Measurements from ENCODE around the gene PPP1R12C.
"Not testable (repeated sequence)": the region's sequence is repeated elsewhere in the genome, so short reads cannot be mapped to it uniquely, and the experiment has no call there.

PPP1R12C gene

GRCh38 chr19:55157064-55157908, 39.8 kb upstream of the PPP1R12C start, which contains the start of gene TNNI3:
Gene TNNI3 (minus strand): TSS chr19:55157732. CDS start chr19:55157589, 143 bp downstream.
- no peak within 1 kb of the TSS for H3K9ac ChIP-seq (ENCODE audit: low read depth in 1 of 2, low read length in 2 of 2)
- no peak within 1 kb of the TSS for H3K27ac ChIP-seq (ENCODE audit: low read depth in 2 of 2, low read length in 2 of 2)
- no peak within 1 kb of the TSS for H3K4me3 ChIP-seq (ENCODE audit: low read length in 2 of 2)
- H3K36me3 ChIP-seq (ENCODE audit: control insufficient read depth in 2 of 2, insufficient read depth in 2 of 2, low read length in 2 of 2): no peaks in the 10 kb centered on the region
- H3K27me3 ChIP-seq (ENCODE audit: control insufficient read depth in 2 of 2, insufficient read depth in 2 of 2, low read length in 2 of 2): peaks cover 6 to 13% of the 10 kb centered on the region in 2 donors
- peaks cover 3% of the 10 kb centered on the region in 2 donors for H3K4me1 ChIP-seq (ENCODE audit: control insufficient read depth in 2 of 2, insufficient read depth in 2 of 2, low read length in 2 of 2)
- H3K9me3 ChIP-seq (ENCODE audit: control insufficient read depth in 2 of 2, low read length in 2 of 2): no peaks in the 10 kb centered on the region

- H3K9ac ChIP-seq (ENCODE audit: low read depth in 1 of 2, low read length in 2 of 2): no peak overlapping the region
- H3K27me3 ChIP-seq (ENCODE audit: control insufficient read depth in 2 of 2, insufficient read depth in 2 of 2, low read length in 2 of 2): peaks cover 6% of the 10 kb centered on the region in 2 donors
- no peaks in the 10 kb centered on the region for H3K9me3 ChIP-seq (ENCODE audit: control insufficient read depth in 2 of 2, low read length in 2 of 2)
- H3K27ac ChIP-seq (ENCODE audit: low read depth in 2 of 2, low read length in 2 of 2): no peak overlapping the region
- no peak overlapping the region for H3K4me3 ChIP-seq (ENCODE audit: low read length in 2 of 2)
- no peaks in the 10 kb centered on the region for H3K36me3 ChIP-seq (ENCODE audit: control insufficient read depth in 2 of 2, insufficient read depth in 2 of 2, low read length in 2 of 2)
- peaks cover 3% of the 10 kb centered on the region in 2 donors for H3K4me1 ChIP-seq (ENCODE audit: control insufficient read depth in 2 of 2, insufficient read depth in 2 of 2, low read length in 2 of 2)
Measured at GRCh38 chr19:55156202-55157063, 39.0 kb upstream of the PPP1R12C start.

- H3K9me3 ChIP-seq (ENCODE audit: control insufficient read depth in 2 of 2, low read length in 2 of 2); H3K9ac ChIP-seq (ENCODE audit: low read depth in 1 of 2, low read length in 2 of 2); H3K36me3 ChIP-seq (ENCODE audit: control insufficient read depth in 2 of 2, insufficient read depth in 2 of 2, low read length in 2 of 2); H3K4me1 ChIP-seq (ENCODE audit: control insufficient read depth in 2 of 2, insufficient read depth in 2 of 2, low read length in 2 of 2); H3K27me3 ChIP-seq (ENCODE audit: control insufficient read depth in 2 of 2, insufficient read depth in 2 of 2, low read length in 2 of 2); H3K4me3 ChIP-seq (ENCODE audit: low read length in 2 of 2); H3K27ac ChIP-seq (ENCODE audit: low read depth in 2 of 2, low read length in 2 of 2): not testable (repeated sequence)
Measured at GRCh38 chr19:55155784-55156183, 38.3 kb upstream of the PPP1R12C start.

GRCh38 chr19:55153652-55154264, 36.3 kb upstream of the PPP1R12C start:
- Histone ChIP-seq H3K4me1 (ENCODE audit: control insufficient read depth in 2 of 2, insufficient read depth in 2 of 2, low read length in 2 of 2) (peaks cover 3% of the 10 kb centered on the region in 2 donors), H3K27me3 (ENCODE audit: control insufficient read depth in 2 of 2, insufficient read depth in 2 of 2, low read length in 2 of 2) (peaks cover 8 to 9% of the 10 kb centered on the region in 2 donors), H3K36me3 (ENCODE audit: control insufficient read depth in 2 of 2, insufficient read depth in 2 of 2, low read length in 2 of 2) (no peaks in the 10 kb centered on the region), H3K9me3 (ENCODE audit: control insufficient read depth in 2 of 2, low read length in 2 of 2) (no peaks in the 10 kb centered on the region), H3K27ac (ENCODE audit: low read depth in 2 of 2, low read length in 2 of 2) (no peak overlapping the region), H3K4me3 (ENCODE audit: low read length in 2 of 2) (no peak overlapping the region), H3K9ac (ENCODE audit: low read depth in 1 of 2, low read length in 2 of 2) (no peak overlapping the region)

- Histone ChIP-seq H3K27me3 (ENCODE audit: control insufficient read depth in 2 of 2, insufficient read depth in 2 of 2, low read length in 2 of 2) (peaks cover 8 to 19% of the 10 kb centered on the region in 2 donors), H3K4me3 (ENCODE audit: low read length in 2 of 2) (no peak overlapping the region), H3K27ac (ENCODE audit: low read depth in 2 of 2, low read length in 2 of 2) (no peak overlapping the region), H3K9ac (ENCODE audit: low read depth in 1 of 2, low read length in 2 of 2) (no peak overlapping the region), H3K4me1 (ENCODE audit: control insufficient read depth in 2 of 2, insufficient read depth in 2 of 2, low read length in 2 of 2) (peaks cover 3% of the 10 kb centered on the region in 2 donors), H3K9me3 (ENCODE audit: control insufficient read depth in 2 of 2, low read length in 2 of 2) (no peaks in the 10 kb centered on the region), H3K36me3 (ENCODE audit: control insufficient read depth in 2 of 2, insufficient read depth in 2 of 2, low read length in 2 of 2) (no peaks in the 10 kb centered on the region)
Measured at GRCh38 chr19:55152017-55152416, 34.6 kb upstream of the PPP1R12C start.

GRCh38 chr19:55149078-55150003, 31.9 kb upstream of the PPP1R12C start, which contains the start of gene TNNT1:
Gene TNNT1 (minus strand): TSS chr19:55149206. CDS start chr19:55147157, 2,049 bp downstream.
- Histone ChIP-seq H3K27me3 (ENCODE audit: control insufficient read depth in 2 of 2, insufficient read depth in 2 of 2, low read length in 2 of 2) (peaks cover 10 to 23% of the 10 kb centered on the region in 2 donors), H3K9ac (ENCODE audit: low read depth in 1 of 2, low read length in 2 of 2) (no peak within 1 kb of the TSS), H3K4me1 (ENCODE audit: control insufficient read depth in 2 of 2, insufficient read depth in 2 of 2, low read length in 2 of 2) (no peaks in the 10 kb centered on the region), H3K4me3 (ENCODE audit: low read length in 2 of 2) (no peak within 1 kb of the TSS), H3K27ac (ENCODE audit: low read depth in 2 of 2, low read length in 2 of 2) (no peak within 1 kb of the TSS), H3K36me3 (ENCODE audit: control insufficient read depth in 2 of 2, insufficient read depth in 2 of 2, low read length in 2 of 2) (no peaks in the 10 kb centered on the region), H3K9me3 (ENCODE audit: control insufficient read depth in 2 of 2, low read length in 2 of 2) (no peaks in the 10 kb centered on the region)

GRCh38 chr19:55147545-55148251, 30.3 kb upstream of the PPP1R12C start:
- Histone ChIP-seq H3K4me1 (ENCODE audit: control insufficient read depth in 2 of 2, insufficient read depth in 2 of 2, low read length in 2 of 2) (no peaks in the 10 kb centered on the region), H3K9me3 (ENCODE audit: control insufficient read depth in 2 of 2, low read length in 2 of 2) (no peaks in the 10 kb centered on the region), H3K27me3 (ENCODE audit: control insufficient read depth in 2 of 2, insufficient read depth in 2 of 2, low read length in 2 of 2) (peaks cover 16 to 23% of the 10 kb centered on the region in 2 donors), H3K36me3 (ENCODE audit: control insufficient read depth in 2 of 2, insufficient read depth in 2 of 2, low read length in 2 of 2) (no peaks in the 10 kb centered on the region), H3K4me3 (ENCODE audit: low read length in 2 of 2) (no peak overlapping the region), H3K9ac (ENCODE audit: low read depth in 1 of 2, low read length in 2 of 2) (no peak overlapping the region), H3K27ac (ENCODE audit: low read depth in 2 of 2, low read length in 2 of 2) (no peak overlapping the region)

- Histone ChIP-seq H3K27ac (ENCODE audit: low read depth in 2 of 2, low read length in 2 of 2) (no peak overlapping the region), H3K9me3 (ENCODE audit: control insufficient read depth in 2 of 2, low read length in 2 of 2) (no peaks in the 10 kb centered on the region), H3K4me3 (ENCODE audit: low read length in 2 of 2) (no peak overlapping the region), H3K4me1 (ENCODE audit: control insufficient read depth in 2 of 2, insufficient read depth in 2 of 2, low read length in 2 of 2) (no peaks in the 10 kb centered on the region), H3K9ac (ENCODE audit: low read depth in 1 of 2, low read length in 2 of 2) (no peak overlapping the region), H3K36me3 (ENCODE audit: control insufficient read depth in 2 of 2, insufficient read depth in 2 of 2, low read length in 2 of 2) (no peaks in the 10 kb centered on the region), H3K27me3 (ENCODE audit: control insufficient read depth in 2 of 2, insufficient read depth in 2 of 2, low read length in 2 of 2) (peaks cover 16 to 23% of the 10 kb centered on the region in 2 donors)
Measured at GRCh38 chr19:55146705-55147273, 29.4 kb upstream of the PPP1R12C start.
